Thymus (tissue), 11 donors: Measurements from ENCODE around the gene MAD2L2. TPM values are rescaled to one million over a fixed set of nuclear protein-coding genes. Genes with fewer than 3 reads are reported as not detected.

ENCODE experiments used
- DNase-seq, 9 donors: peaks; one replicate each; pipeline ENCODE4 v3.0.0-alpha.2; 2013; ENCODE audit warnings: low spot score in 9 of 9, low read depth in 6 of 9, missing footprints in 1 of 9
- H3K27ac ChIP-seq, 2 donors: one replicate each; pipeline ENCODE4 v1.5.1; 2013; ENCODE audit warnings: control low read depth in 1 of 2, low read depth in 1 of 2, low read length in 1 of 2, mild to moderate bottlenecking in 1 of 2, moderate library complexity in 1 of 2
- H3K27me3 ChIP-seq, 2 donors: one replicate each; pipeline ENCODE4 v1.5.1; 2013; ENCODE audit warnings: low read length in 1 of 2; ENCODE audit not compliant: control insufficient read depth in 2 of 2, insufficient read depth in 1 of 2
- H3K36me3 ChIP-seq, 2 donors: one replicate each; pipeline ENCODE4 v1.5.1; 2013; ENCODE audit warnings: low read length in 1 of 2, mild to moderate bottlenecking in 1 of 2, moderate library complexity in 1 of 2; ENCODE audit not compliant: control insufficient read depth in 2 of 2, insufficient read depth in 2 of 2
- H3K4me1 ChIP-seq, 2 donors: one replicate each; pipeline ENCODE4 v1.5.1; 2013; ENCODE audit warnings: low read length in 2 of 2; ENCODE audit not compliant: control insufficient read depth in 2 of 2, insufficient read depth in 2 of 2
- H3K4me3 ChIP-seq, 2 donors: one replicate each; pipeline ENCODE4 v1.5.1; 2013; ENCODE audit warnings: low read length in 2 of 2, control low read depth in 1 of 2, mild to moderate bottlenecking in 1 of 2
- H3K9me3 ChIP-seq, 2 donors: one replicate each; pipeline ENCODE4 v1.5.1; 2013; ENCODE audit warnings: low read length in 1 of 2, mild to moderate bottlenecking in 1 of 2; ENCODE audit not compliant: control insufficient read depth in 2 of 2, insufficient read depth in 1 of 2
- WGBS: extraction: QIAGEN DNeasy Blood & Tissue Kit; methylation state at CpG from one replicate; pipeline ENCODE4 v1.1.7; 2013; 5-methylcytosine and 5-hydroxymethylcytosine counted together
- polyA plus RNA-seq: library from polyadenylated mRNA; stranded (reverse); fragments of 200-250 nt; gene quantifications from one replicate; pipeline ENCODE4 v1.2.3, GENCODE V29; 2013
- total RNA-seq: library from RNA; stranded (reverse); fragments of 120-200 nt; gene quantifications from one replicate; pipeline ENCODE4 v1.2.4, GENCODE V29; 2013
- donor health status: healthy.

Gene MAD2L2
- total and polyA plus RNA-seq, 2 donors: 49.6 to 61.6 TPM

DNA sequence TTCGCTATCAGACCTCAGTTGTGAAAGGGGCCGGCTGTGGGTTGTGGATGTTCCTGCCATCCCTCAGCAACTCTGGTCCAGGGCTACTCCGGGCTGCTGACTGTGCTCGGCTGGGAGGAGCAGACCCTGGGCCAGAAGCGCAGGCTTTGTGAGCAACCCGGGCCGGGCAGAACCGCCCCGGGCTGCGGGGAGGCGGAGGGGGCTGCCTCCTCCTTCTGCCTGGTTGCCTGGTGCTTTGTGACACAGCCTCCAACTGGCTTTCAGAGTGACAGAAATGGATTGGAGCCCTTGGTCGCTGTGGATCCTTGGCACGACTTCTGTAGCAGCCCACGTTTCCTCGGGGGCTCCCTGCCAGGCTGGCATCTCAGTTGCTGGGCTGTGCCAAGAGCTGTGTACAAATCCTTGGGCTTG, 20.6 kb upstream of the MAD2L2 start:
- H3K4me3 ChIP-seq: no peak overlapping the region
- no peaks in the 10 kb centered on the region for H3K9me3 ChIP-seq
- peaks cover 5 to 81% of the 10 kb centered on the region in 2 donors for H3K27me3 ChIP-seq
- no peaks in the 10 kb centered on the region for H3K36me3 ChIP-seq
- WGBS: 67% methylated on average over 15 of the region's 15 CpGs
- DNase-seq: no peak
- H3K4me1 ChIP-seq: no peaks in the 10 kb centered on the region
- no peak overlapping the region for H3K27ac ChIP-seq

GRCh38 chr1:11700601-11701467, 19.9 kb upstream of the MAD2L2 start:
- Histone ChIP-seq H3K27ac (no peak overlapping the region), H3K4me1 (no peaks in the 10 kb centered on the region), H3K27me3 (peaks cover 5 to 79% of the 10 kb centered on the region in 2 donors), H3K9me3 (no peaks in the 10 kb centered on the region), H3K4me3 (no peak overlapping the region), H3K36me3 (no peaks in the 10 kb centered on the region)
- 55% methylated on average over 34 of the region's 34 CpGs for WGBS
- no peak for DNase-seq

GRCh38 chr1:11697893-11698210, 16.9 kb upstream of the MAD2L2 start:
- Histone ChIP-seq H3K27ac (no peak overlapping the region), H3K9me3 (no peaks in the 10 kb centered on the region), H3K4me1 (no peaks in the 10 kb centered on the region), H3K36me3 (no peaks in the 10 kb centered on the region), H3K4me3 (no peak overlapping the region), H3K27me3 (peaks cover 5 to 76% of the 10 kb centered on the region in 2 donors)
- DNase-seq: no peak
- WGBS: 68% methylated on average over 5 of the region's 5 CpGs

DNA sequence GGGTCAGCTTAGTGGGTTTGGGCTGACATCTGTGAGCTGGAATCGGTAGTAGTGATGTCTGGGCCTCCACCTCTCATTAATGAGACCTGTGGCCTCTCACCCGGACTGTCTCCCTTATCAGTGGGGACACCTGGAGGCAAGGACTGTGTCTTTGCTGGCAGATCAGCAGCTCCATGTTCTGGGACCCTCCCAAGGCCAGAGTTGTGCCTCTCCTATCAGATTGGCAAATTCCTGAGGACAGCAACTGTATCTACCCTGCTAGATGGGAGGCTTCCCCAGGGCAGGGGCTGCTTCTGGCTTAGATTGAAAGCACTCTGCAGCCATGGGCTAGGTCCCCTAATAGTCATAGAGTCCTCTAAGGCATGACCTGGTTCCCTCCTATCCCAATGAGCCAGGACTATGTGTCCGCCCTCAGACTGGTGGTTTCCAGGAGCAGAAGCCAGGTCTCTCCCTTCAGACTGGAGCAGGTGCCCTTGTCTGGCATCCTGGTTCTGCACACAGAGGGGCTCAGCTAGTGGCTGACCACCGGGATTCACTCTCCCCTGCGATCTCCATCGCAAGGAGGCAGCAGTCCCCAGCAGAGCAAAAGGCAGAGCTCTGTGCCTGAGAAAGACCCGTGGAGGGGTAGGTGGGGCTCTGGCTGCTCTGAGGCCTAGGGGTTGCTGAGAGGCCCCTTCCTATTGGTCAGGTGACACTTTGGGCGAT, 16.4 kb upstream of the MAD2L2 start:
- no peak for DNase-seq
- peaks cover 10 to 76% of the 10 kb centered on the region in 2 donors for H3K27me3 ChIP-seq
- no peaks in the 10 kb centered on the region for H3K36me3 ChIP-seq
- H3K27ac ChIP-seq: no peak overlapping the region
- H3K4me3 ChIP-seq: no peak overlapping the region
- 78% methylated on average over 8 of the region's 8 CpGs for WGBS
- no peaks in the 10 kb centered on the region for H3K9me3 ChIP-seq
- H3K4me1 ChIP-seq: peaks cover 0 to 2% of the 10 kb centered on the region in 2 donors

GRCh38 chr1:11695861-11696260, 14.9 kb upstream of the MAD2L2 start:
- 96% methylated on average over 6 of the region's 6 CpGs for WGBS
- H3K4me1 ChIP-seq: peaks cover 0 to 2% of the 10 kb centered on the region in 2 donors
- H3K9me3 ChIP-seq: no peaks in the 10 kb centered on the region
- no peaks in the 10 kb centered on the region for H3K36me3 ChIP-seq
- no peak overlapping the region for H3K27ac ChIP-seq
- H3K4me3 ChIP-seq: no peak overlapping the region
- H3K27me3 ChIP-seq: peaks cover 20 to 74% of the 10 kb centered on the region in 2 donors
- DNase-seq: no peak

GRCh38 chr1:11693917-11694316, 13.0 kb upstream of the MAD2L2 start:
- Histone ChIP-seq H3K4me3 (no peak overlapping the region), H3K27ac (no peak overlapping the region), H3K36me3 (no peaks in the 10 kb centered on the region), H3K9me3 (no peaks in the 10 kb centered on the region), H3K27me3 (peaks cover 33 to 84% of the 10 kb centered on the region in 2 donors), H3K4me1 (peaks cover 4 to 7% of the 10 kb centered on the region in 2 donors)
- 70% methylated on average over 5 of the region's 5 CpGs for WGBS
- DNase-seq: no peak

DNA sequence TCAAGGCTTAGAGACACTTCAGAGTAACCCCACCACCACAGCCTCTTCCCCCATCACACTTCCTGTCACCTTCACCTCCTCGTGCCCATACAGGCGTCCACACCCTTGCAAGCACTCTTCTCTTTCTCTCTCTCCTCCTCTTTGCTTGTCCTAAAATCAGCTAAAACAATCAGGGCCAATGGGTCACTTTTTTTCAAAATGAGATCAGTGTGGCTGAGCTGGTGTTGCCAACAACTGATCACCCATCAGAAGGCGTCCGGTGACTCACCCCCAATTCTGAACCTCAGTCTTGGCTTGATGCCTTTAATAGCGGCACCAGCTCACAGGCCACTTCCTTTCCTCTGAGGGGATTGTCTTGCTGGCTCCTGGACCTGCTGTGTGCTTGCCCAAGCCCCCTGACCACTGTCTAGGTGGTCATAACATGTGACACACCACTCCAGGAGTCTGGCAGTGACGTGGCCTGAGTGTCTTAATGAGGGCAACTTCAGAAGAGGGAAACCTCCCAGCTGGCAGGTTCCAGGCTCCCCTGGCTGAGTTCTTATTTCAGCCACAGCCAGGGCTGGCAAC, 12.2 kb upstream of the MAD2L2 start:
- 11% methylated on average over 6 of the region's 6 CpGs for whole genome bisulfite sequencing
- DNase-seq: peak in 1 of 9 donors; percentile 14
- H3K4me3 ChIP-seq: no peak overlapping the region

GRCh38 chr1:11691928-11692711, 11.2 kb upstream of the MAD2L2 start:
- 9% methylated on average over 64 of the region's 64 CpGs for WGBS

More for the DNA sequence above, 12.2 kb upstream of the MAD2L2 start:
- H3K36me3 ChIP-seq: no peaks in the 10 kb centered on the region
- peaks cover 33 to 83% of the 10 kb centered on the region in 2 donors for H3K27me3 ChIP-seq
- no peaks in the 10 kb centered on the region for H3K9me3 ChIP-seq
- H3K4me1 ChIP-seq: peaks cover 4 to 7% of the 10 kb centered on the region in 2 donors
- H3K27ac ChIP-seq: no peak overlapping the region

More at GRCh38 chr1:11691928-11692711, 11.2 kb upstream of the MAD2L2 start:
- H3K27me3 ChIP-seq: peaks cover 33 to 84% of the 10 kb centered on the region in 2 donors
- H3K4me3 ChIP-seq: no peak overlapping the region
- DNase-seq: no peak
- H3K27ac ChIP-seq: no peak overlapping the region
- H3K4me1 ChIP-seq: peaks cover 4 to 7% of the 10 kb centered on the region in 2 donors
- no peaks in the 10 kb centered on the region for H3K9me3 ChIP-seq
- H3K36me3 ChIP-seq: no peaks in the 10 kb centered on the region
